SK-N-SH (cell line): ENCODE measurements around the gene ZSWIM5. TPM values are rescaled to one million over a fixed set of nuclear protein-coding genes. Genes with fewer than 3 reads are reported as not detected.

Source experiments
- CTCF ChIA-PET: fragments of 300-600, 350-600 bp; formaldehyde crosslinking; extraction: SDS; loops from one replicate; lab custom pipeline; 2021; lab: Yijun Ruan, JAX
- POLR2A ChIA-PET: fragments of 350-600 bp; sonication (Branson Sonifier 250); formaldehyde crosslinking; extraction: SDS; loops from one replicate; lab custom pipeline; 2020; ENCODE audit warnings: antibody characterized with exemption, inconsistent platforms; lab: Yijun Ruan, JAX
- DNase-seq: peaks from one replicate; pipeline ENCODE4 v3.0.0; 2012
- H2AFZ ChIP-seq: fragments of 200-600 bp; sonication (generic); 2 replicates; pipeline ENCODE4 v1.8.1; 2016; ENCODE audit warnings: antibody characterized with exemption, mild to moderate bottlenecking, low read depth
- H3F3A ChIP-seq: fragments of 200-600 bp; sonication (generic); replicated peaks from 2 replicates; pipeline ENCODE3; 2016; ENCODE audit warnings: antibody characterized with exemption, mild to moderate bottlenecking; ENCODE audit not compliant: insufficient read depth
- H3K27ac ChIP-seq, 2 experiments: fragments of 200-500 bp in 1 of 2; fragments of 200-600 bp in 1 of 2; sonication (Bioruptor generic) in 1 of 2; sonication (generic), shearing (Covaris generic) in 1 of 2; 2 replicates each; pipeline versions ENCODE4 v1.5.1 to v1.6.1; 2014 to 2016; ENCODE audit warnings: low read depth in 2 of 2, inconsistent platforms in 1 of 2, low read length in 1 of 2, mild to moderate bottlenecking in 1 of 2, mixed read lengths in 1 of 2
- H3K27me3 ChIP-seq: fragments of 200-600 bp; sonication (generic), shearing (Covaris generic); 2 replicates; pipeline ENCODE4 v1.6.1; 2016; ENCODE audit warnings: mixed run types; ENCODE audit not compliant: insufficient read depth
- H3K36me3 ChIP-seq, 2 experiments: fragments of 200-500 bp in 1 of 2; fragments of 200-600 bp in 1 of 2; sonication (Bioruptor generic) in 1 of 2; sonication (generic) in 1 of 2; replicated peaks in 1 of 2; 2 replicates each; pipeline versions ENCODE3 to v1.5.1; 2014 to 2016; ENCODE audit warnings: low read length in 1 of 2, mild to moderate bottlenecking in 1 of 2; ENCODE audit not compliant: insufficient read depth in 2 of 2, control insufficient read depth in 1 of 2
- H3K4me1 ChIP-seq, 2 experiments: fragments of 200-500 bp in 1 of 2; fragments of 200-600 bp in 1 of 2; sonication (Bioruptor generic) in 1 of 2; sonication (generic), shearing (Covaris generic) in 1 of 2; 2 replicates each; pipeline versions ENCODE4 v1.5.1 to v1.6.1; 2014 to 2016; ENCODE audit warnings: low read depth in 1 of 2, low read length in 1 of 2, mixed run types in 1 of 2; ENCODE audit not compliant: insufficient read depth in 2 of 2, control insufficient read depth in 1 of 2
- H3K4me2 ChIP-seq: fragments of 200-600 bp; sonication (generic), shearing (Covaris generic); 2 replicates; pipeline ENCODE4 v1.6.1; 2017; ENCODE audit warnings: mixed run types
- H3K4me3 ChIP-seq, 2 experiments: fragments of 200-500 bp in 1 of 2; fragments of 200-600 bp in 1 of 2; sonication (Bioruptor generic) in 1 of 2; sonication (generic), shearing (Covaris generic) in 1 of 2; 2 replicates each; pipeline versions ENCODE4 v1.5.1 to v1.8.1; 2014 to 2016; ENCODE audit warnings: low read depth in 2 of 2, inconsistent platforms in 1 of 2, low read length in 1 of 2, mild to moderate bottlenecking in 1 of 2, mixed read lengths in 1 of 2, moderate library complexity in 1 of 2
- H3K79me2 ChIP-seq: fragments of 200-600 bp; sonication (generic); 2 replicates; pipeline ENCODE4 v1.8.1; 2017; ENCODE audit warnings: mild to moderate bottlenecking; ENCODE audit not compliant: insufficient read depth
- H3K9ac ChIP-seq: fragments of 200-600 bp; sonication (generic); 2 replicates; pipeline ENCODE4 v1.6.1; 2017; ENCODE audit warnings: mixed run types
- H3K9me2 ChIP-seq: fragments of 200-600 bp; sonication (generic); 2 replicates; pipeline ENCODE4 v1.6.1; 2017; ENCODE audit warnings: mixed run types
- H3K9me3 ChIP-seq: fragments of 200-600 bp; sonication (generic); 2 replicates; pipeline ENCODE4 v1.6.1; 2017; ENCODE audit warnings: mixed run types, mild to moderate bottlenecking, moderate library complexity
- H4K20me1 ChIP-seq: fragments of 200-600 bp; sonication (generic); 2 replicates; pipeline ENCODE4 v1.6.1; 2017; ENCODE audit warnings: mild to moderate bottlenecking, mixed run types; ENCODE audit not compliant: insufficient read depth
- CHD2 ChIP-seq: fragments of 150-350 bp; IDR thresholded peaks from 2 replicates; pipeline ENCODE4 v1.6.1; 2018; ENCODE audit warnings: low read length; ENCODE audit not compliant: partially characterized antibody
- FOXJ3 ChIP-seq: sonication (generic); formaldehyde crosslinking; IDR thresholded peaks from 2 replicates; pipeline ENCODE4 v1.5.1; 2020; ENCODE audit warnings: mild to moderate bottlenecking, missing genetic modification reagents
- FOXM1 ChIP-seq: IDR thresholded peaks from 2 replicates; pipeline ENCODE4 v1.4.0; 2012; ENCODE audit warnings: low read depth, mild to moderate bottlenecking
- MEF2A ChIP-seq: IDR thresholded peaks from 2 replicates; pipeline ENCODE4 v1.4.0; 2012; ENCODE audit warnings: low read depth, borderline replicate concordance
- NFIC ChIP-seq: IDR thresholded peaks from 2 replicates; pipeline ENCODE4 v1.4.0; 2012; ENCODE audit warnings: borderline replicate concordance
- RCOR1 ChIP-seq: fragments of 150-350 bp; IDR thresholded peaks from 2 replicates; pipeline ENCODE4 v1.6.1; 2017; ENCODE audit warnings: antibody characterized with exemption, low read length
- RFX5 ChIP-seq: IDR thresholded peaks from 2 replicates; pipeline ENCODE4 v1.6.1; 2012; ENCODE audit warnings: mild to moderate bottlenecking, improper control_type of control experiment, low read length
- SIN3A ChIP-seq: IDR thresholded peaks from 2 replicates; pipeline ENCODE4 v1.6.1; 2012; ENCODE audit warnings: low read depth, mild to moderate bottlenecking, low read length, moderate library complexity, borderline replicate concordance
- TEAD4 ChIP-seq: IDR thresholded peaks from 2 replicates; pipeline ENCODE4 v1.4.0; 2012; ENCODE audit warnings: mild to moderate bottlenecking, borderline replicate concordance; ENCODE audit not compliant: insufficient read depth
- YY1 ChIP-seq: IDR thresholded peaks from 2 replicates; pipeline ENCODE4 v1.4.0; 2012; ENCODE audit warnings: low read depth, mild to moderate bottlenecking
- WGBS: methylation state at CpG from one replicate; pipeline ENCODE4 v1.1.6; 2017; ENCODE audit warnings: low lambda C conversion rate; 5-methylcytosine and 5-hydroxymethylcytosine counted together
- polyA plus RNA-seq, 3 experiments: library from polyadenylated mRNA; depleted of rRNA; stranded (reverse); fragments of >200 nt; gene quantifications; 2 replicates each; pipeline ENCODE4 v1.2.3, GENCODE V29; 2012
- TF ChIP-seq, protein P1 (sequence below): IDR thresholded peaks from 2 replicates; pipeline ENCODE4 v1.6.1; 2012; ENCODE audit warnings: mild to moderate bottlenecking, low read depth, low read length, moderate library complexity
- TF ChIP-seq, protein P2 (sequence below): IDR thresholded peaks from 2 replicates; pipeline ENCODE4 v1.4.0; 2012; ENCODE audit warnings: low read depth, borderline replicate concordance

ZSWIM5 gene
- polyA plus RNA-seq, 1 of the 3 experiments (the other 2 are of a cell fraction): 0.07 TPM

DNA sequence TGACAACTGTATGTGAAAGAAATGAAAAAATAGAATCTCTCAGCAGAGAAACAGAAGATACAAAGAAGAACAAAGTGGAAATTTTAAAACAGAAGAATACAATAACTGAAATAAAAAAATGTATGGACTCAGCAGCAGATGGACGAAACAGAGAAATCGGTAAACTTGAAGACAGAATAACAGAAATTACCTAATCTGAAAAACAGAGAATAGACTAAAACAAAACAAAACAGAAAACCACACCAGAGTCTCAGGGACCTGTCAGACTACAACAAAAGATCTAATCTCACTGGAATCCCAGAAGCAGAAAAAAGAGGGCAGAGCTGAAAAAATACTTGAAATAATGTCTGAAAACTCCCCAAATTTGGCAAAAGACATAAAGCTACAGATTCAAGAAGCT is 83.0 kb downstream of the ZSWIM5 start:
- H3K27me3 ChIP-seq: 0 out of 2 replicates have a peak, but pooled peaks cover 4% of the 10 kb centered on the region

DNA sequence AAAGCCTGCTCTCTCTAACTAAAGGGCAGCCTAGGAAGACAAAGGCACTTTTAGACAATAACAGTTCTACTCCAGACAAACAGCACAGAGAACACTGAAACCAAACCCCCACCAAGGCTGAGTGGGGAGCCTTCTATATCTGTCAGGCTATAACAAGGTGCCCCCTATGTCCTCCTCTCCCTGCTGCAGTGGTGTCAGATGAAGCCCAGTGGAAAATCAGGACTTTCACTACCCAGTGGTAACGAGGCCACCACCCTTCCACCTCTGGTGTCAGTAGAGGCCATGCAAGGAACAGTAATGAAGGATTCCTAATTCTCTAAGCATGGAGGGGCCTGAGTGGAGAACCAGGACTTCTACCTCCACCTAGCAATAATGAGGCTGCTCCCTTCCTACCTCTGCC is 83.7 kb downstream of the ZSWIM5 start:
- H3K27ac ChIP-seq: no peak overlapping the region
- H3K4me1 ChIP-seq: no peaks in the 10 kb centered on the region
- POLR2A ChIA-PET: no interaction called here
- H2AFZ ChIP-seq: no peak overlapping the region
- WGBS: 14% methylated on average over 1 of the region's 1 CpG
- H3K9me2 ChIP-seq: no peaks in the 10 kb centered on the region
- H3K27me3 ChIP-seq: 0 out of 2 replicates have a peak, but pooled peaks cover 4% of the 10 kb centered on the region
- H3K9ac ChIP-seq: no peak overlapping the region
- CTCF ChIA-PET: no interaction called here
- H3K4me2 ChIP-seq: no peak overlapping the region
- H3K79me2 ChIP-seq: no peaks in the 10 kb centered on the region
- no peak for DNase-seq
- no peaks in the 10 kb centered on the region for H3F3A ChIP-seq
- H4K20me1 ChIP-seq: no peaks in the 10 kb centered on the region
- H3K9me3 ChIP-seq: no peaks in the 10 kb centered on the region
- no peaks in the 10 kb centered on the region for H3K36me3 ChIP-seq
- no peak overlapping the region for H3K4me3 ChIP-seq
- TF ChIP-seq, protein P1, sequence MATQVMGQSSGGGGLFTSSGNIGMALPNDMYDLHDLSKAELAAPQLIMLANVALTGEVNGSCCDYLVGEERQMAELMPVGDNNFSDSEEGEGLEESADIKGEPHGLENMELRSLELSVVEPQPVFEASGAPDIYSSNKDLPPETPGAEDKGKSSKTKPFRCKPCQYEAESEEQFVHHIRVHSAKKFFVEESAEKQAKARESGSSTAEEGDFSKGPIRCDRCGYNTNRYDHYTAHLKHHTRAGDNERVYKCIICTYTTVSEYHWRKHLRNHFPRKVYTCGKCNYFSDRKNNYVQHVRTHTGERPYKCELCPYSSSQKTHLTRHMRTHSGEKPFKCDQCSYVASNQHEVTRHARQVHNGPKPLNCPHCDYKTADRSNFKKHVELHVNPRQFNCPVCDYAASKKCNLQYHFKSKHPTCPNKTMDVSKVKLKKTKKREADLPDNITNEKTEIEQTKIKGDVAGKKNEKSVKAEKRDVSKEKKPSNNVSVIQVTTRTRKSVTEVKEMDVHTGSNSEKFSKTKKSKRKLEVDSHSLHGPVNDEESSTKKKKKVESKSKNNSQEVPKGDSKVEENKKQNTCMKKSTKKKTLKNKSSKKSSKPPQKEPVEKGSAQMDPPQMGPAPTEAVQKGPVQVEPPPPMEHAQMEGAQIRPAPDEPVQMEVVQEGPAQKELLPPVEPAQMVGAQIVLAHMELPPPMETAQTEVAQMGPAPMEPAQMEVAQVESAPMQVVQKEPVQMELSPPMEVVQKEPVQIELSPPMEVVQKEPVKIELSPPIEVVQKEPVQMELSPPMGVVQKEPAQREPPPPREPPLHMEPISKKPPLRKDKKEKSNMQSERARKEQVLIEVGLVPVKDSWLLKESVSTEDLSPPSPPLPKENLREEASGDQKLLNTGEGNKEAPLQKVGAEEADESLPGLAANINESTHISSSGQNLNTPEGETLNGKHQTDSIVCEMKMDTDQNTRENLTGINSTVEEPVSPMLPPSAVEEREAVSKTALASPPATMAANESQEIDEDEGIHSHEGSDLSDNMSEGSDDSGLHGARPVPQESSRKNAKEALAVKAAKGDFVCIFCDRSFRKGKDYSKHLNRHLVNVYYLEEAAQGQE: no peak
- TF ChIP-seq FOXM1: no peak
- no peak for TF ChIP-seq MEF2A
- no peak for TF ChIP-seq YY1
- no peak for TF ChIP-seq RCOR1
- TF ChIP-seq TEAD4: no peak
- TF ChIP-seq NFIC: no peak
- TF ChIP-seq CHD2: no peak
- no peak for TF ChIP-seq RFX5
- TF ChIP-seq, protein P2, sequence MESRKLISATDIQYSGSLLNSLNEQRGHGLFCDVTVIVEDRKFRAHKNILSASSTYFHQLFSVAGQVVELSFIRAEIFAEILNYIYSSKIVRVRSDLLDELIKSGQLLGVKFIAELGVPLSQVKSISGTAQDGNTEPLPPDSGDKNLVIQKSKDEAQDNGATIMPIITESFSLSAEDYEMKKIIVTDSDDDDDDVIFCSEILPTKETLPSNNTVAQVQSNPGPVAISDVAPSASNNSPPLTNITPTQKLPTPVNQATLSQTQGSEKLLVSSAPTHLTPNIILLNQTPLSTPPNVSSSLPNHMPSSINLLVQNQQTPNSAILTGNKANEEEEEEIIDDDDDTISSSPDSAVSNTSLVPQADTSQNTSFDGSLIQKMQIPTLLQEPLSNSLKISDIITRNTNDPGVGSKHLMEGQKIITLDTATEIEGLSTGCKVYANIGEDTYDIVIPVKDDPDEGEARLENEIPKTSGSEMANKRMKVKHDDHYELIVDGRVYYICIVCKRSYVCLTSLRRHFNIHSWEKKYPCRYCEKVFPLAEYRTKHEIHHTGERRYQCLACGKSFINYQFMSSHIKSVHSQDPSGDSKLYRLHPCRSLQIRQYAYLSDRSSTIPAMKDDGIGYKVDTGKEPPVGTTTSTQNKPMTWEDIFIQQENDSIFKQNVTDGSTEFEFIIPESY: no peak
- TF ChIP-seq SIN3A: no peak
- no peak for TF ChIP-seq FOXJ3

More for the DNA sequence above, 83.0 kb downstream of the ZSWIM5 start:
- Histone ChIP-seq H3K27ac (no peak overlapping the region), H3K4me2 (no peak overlapping the region), H3K9me3 (no peaks in the 10 kb centered on the region), H2AFZ (no peak overlapping the region), H3F3A (no peaks in the 10 kb centered on the region), H3K4me1 (no peaks in the 10 kb centered on the region), H3K79me2 (no peaks in the 10 kb centered on the region), H4K20me1 (no peaks in the 10 kb centered on the region), H3K4me3 (no peak overlapping the region), H3K9me2 (no peaks in the 10 kb centered on the region), H3K36me3 (no peaks in the 10 kb centered on the region), H3K9ac (no peak overlapping the region)
- CTCF ChIA-PET: interaction anchor here (0.6 kb wide), 1 partner anchor 319 kb away, joined by 3 read pairs; no protein-coding TSS in a partner anchor
- POLR2A ChIA-PET: no interaction called here
- TF ChIP-seq TEAD4: no peak
- 82% methylated on average over 2 of the region's 2 CpGs for WGBS
- DNase-seq: no peak
